Measurements from ENCODE around the gene RASA2. TPM values are rescaled to one million over a fixed set of nuclear protein-coding genes. Genes with fewer than 3 reads are reported as not detected.
A peak's percentile ranks its signal among the peaks of the same experiment; 100 is the strongest.

The RASA2 gene
- total and polyA plus RNA-seq, 9 of the 15 experiments (the other 6 are each of a cell fraction or from before 2014, with no cell fraction given): 2.0 to 12.8 (median 9.5) TPM

GRCh38 chr3:141597931-141598330 lies 111.1 kb downstream of the RASA2 start:
- intact Hi-C loops (cut with micrococcal nuclease): no loop called here
- Histone ChIP-seq H3K4me3 (no peak overlapping the region), H3K9me1 (ENCODE audit: control insufficient read depth, insufficient read depth, low read length) (no peaks in the 10 kb centered on the region), H3K27ac (ENCODE audit: extremely low read depth, low read depth, low read length) (no peak overlapping the region), H3K9me3 (replicated peaks; ENCODE audit: control insufficient read depth, insufficient read depth, low read depth, low read length) (peaks cover 5% of the 10 kb centered on the region), H3K4me2 (ENCODE audit: insufficient read depth, low read length) (no peak overlapping the region), H2AFZ (ENCODE audit: low read depth, low read length) (no peak overlapping the region), H3K9ac (ENCODE audit: insufficient read depth in 1 of 2, low read depth in 2 of 2, low read length in 2 of 2) (no peak overlapping the region), H3K79me2 (ENCODE audit: control insufficient read depth, insufficient read depth, low read length) (no peaks in the 10 kb centered on the region), H3K4me1 (replicated peaks in 1 of 2; ENCODE audit: control insufficient read depth in 2 of 2, insufficient read depth in 2 of 2, low read length in 2 of 2) (no peaks in the 10 kb centered on the region), H4K20me1 (replicated peaks; ENCODE audit: control insufficient read depth, insufficient read depth, low read length) (no peaks in the 10 kb centered on the region), H3K27me3 (ENCODE audit: control insufficient read depth in 2 of 2, insufficient read depth in 2 of 2, low read length in 2 of 2) (no peaks in the 10 kb centered on the region), H3K36me3 (ENCODE audit: control insufficient read depth, insufficient read depth, low read length) (peaks cover 20% of the 10 kb centered on the region)
- in situ Hi-C loops (cut with MboI): no loop called here
- no TSS peak for BruUV-seq (replicated peaks)
- DNase-seq (ENCODE audit: extremely low read depth in 1 of 4, low spot score in 3 of 4) (no peak), FAIRE-seq (no peak), ATAC-seq (no peak)
- TF ChIP-seq JUNB (CRISPR knock-in tag; conservative IDR thresholded peaks at IDR 0.05) (no peak), NFE2 (IDR thresholded peaks at IDR 0.05; ENCODE audit: low read depth) (peak; percentile 18; the same call in 1 of the 2 replicates)
- WGBS (ENCODE audit: insufficient coverage, low coverage, missing lambda C conversion rate): 88% methylated on average over 2 of the region's 2 CpGs
- ChIA-PET CTCF (ENCODE audit: low intra/inter-chr PET ratio) (no interaction called here), POLR2A (interaction anchor here (0.8 to 1.2 kb wide), 2 partner anchors 11 to 95 kb away, joined by 3 read pairs; no protein-coding TSS in a partner anchor)

GRCh38 chr3:141600331-141600730 lies 113.5 kb downstream of the RASA2 start:
- WGBS (ENCODE audit: insufficient coverage, low coverage, missing lambda C conversion rate): 98% methylated on average over 12 of the region's 12 CpGs
- BruUV-seq (replicated peaks): no TSS peak

More at GRCh38 chr3:141600331-141600730, 113.5 kb downstream of the RASA2 start:
- Histone ChIP-seq H3K27me3 (ENCODE audit: control insufficient read depth in 2 of 2, insufficient read depth in 2 of 2, low read length in 2 of 2) (no peaks in the 10 kb centered on the region), H4K20me1 (replicated peaks; ENCODE audit: control insufficient read depth, insufficient read depth, low read length) (no peaks in the 10 kb centered on the region), H3K79me2 (ENCODE audit: control insufficient read depth, insufficient read depth, low read length) (no peaks in the 10 kb centered on the region), H3K4me1 (replicated peaks in 1 of 2; ENCODE audit: control insufficient read depth in 2 of 2, insufficient read depth in 2 of 2, low read length in 2 of 2) (no peaks in the 10 kb centered on the region), H3K9me1 (ENCODE audit: control insufficient read depth, insufficient read depth, low read length) (no peaks in the 10 kb centered on the region), H2AFZ (ENCODE audit: low read depth, low read length) (no peak overlapping the region), H3K9ac (ENCODE audit: insufficient read depth in 1 of 2, low read depth in 2 of 2, low read length in 2 of 2) (no peak overlapping the region), H3K4me2 (ENCODE audit: insufficient read depth, low read length) (no peak overlapping the region), H3K9me3 (replicated peaks; ENCODE audit: control insufficient read depth, insufficient read depth, low read depth, low read length) (0 out of 2 replicates have a peak, but pooled peaks cover 3% of the 10 kb centered on the region), H3K36me3 (ENCODE audit: control insufficient read depth, insufficient read depth, low read length) (peaks cover 12% of the 10 kb centered on the region), H3K27ac (ENCODE audit: extremely low read depth, low read depth, low read length) (no peak overlapping the region), H3K4me3 (no peak overlapping the region)
- 0 out of 2 replicates have a peak, but pooled peaks have one; percentile 4 for TF ChIP-seq POLR2A (conservative IDR thresholded peaks at IDR 0.05)
- TF ChIP-seq KLF6 (CRISPR knock-in tag; IDR thresholded peaks at IDR 0.05; ENCODE audit: borderline replicate concordance): no peak
- intact Hi-C loops (cut with micrococcal nuclease) (no loop called here), in situ Hi-C loops (cut with MboI) (no loop called here)
- ATAC-seq (no peak), DNase-seq (ENCODE audit: extremely low read depth in 1 of 4, low spot score in 3 of 4) (no peak), FAIRE-seq (no peak)
- POLR2A ChIA-PET: interaction anchor here (0.6 to 1.0 kb wide), 2 partner anchors 20 to 103 kb away, joined by 3 to 4 read pairs; no protein-coding TSS in a partner anchor
- CTCF ChIA-PET (ENCODE audit: low intra/inter-chr PET ratio): no interaction called here

Measured in K562 (cell line).